CD4-positive, alpha-beta T cell treated with Interleukin-17A for 4 hours (primary cell): ENCODE data around the gene ABHD1.
"Not testable (repeated sequence)": the region's sequence is repeated elsewhere in the genome, so short reads cannot be mapped to it uniquely, and the experiment has no call there.

Experiments used
- DNase-seq: peaks from one replicate; pipeline ENCODE4 v3.0.0-alpha.2; 2020; ENCODE audit warnings: mixed read lengths

ABHD1 gene

GRCh38 chr2:27111392-27112078 is 12.1 kb upstream of the ABHD1 start:
- DNase-seq = not testable (repeated sequence)

GRCh38 chr2:27115519-27115918 is 8.1 kb upstream of the ABHD1 start:
- no peak for DNase-seq

- no peak for DNase-seq
Observed at GRCh38 chr2:27117995-27118524, 5.6 kb upstream of the ABHD1 start.

GRCh38 chr2:27118525-27119329 is 4.9 kb upstream of the ABHD1 start, which contains the start of gene CGREF1:
TSS of gene CGREF1 (minus strand) at chr2:27119128. CDS start at chr2:27104366, 14,762 bp downstream.
- DNase-seq = no peak

- not testable (repeated sequence) for DNase-seq
Observed at GRCh38 chr2:27119330-27119670, 4.3 kb upstream of the ABHD1 start.

- no peak for DNase-seq
Observed at GRCh38 chr2:27121906-27122305, 1.7 kb upstream of the ABHD1 start.

- DNase-seq = no peak
Observed at GRCh38 chr2:27122791-27123190, 824 bp upstream of the ABHD1 start.

GRCh38 chr2:27125104-27125503 is 1.5 kb downstream of the ABHD1 start:
- DNase-seq = no peak

GRCh38 chr2:27126252-27126710 is 2.7 kb downstream of the ABHD1 start:
- no peak for DNase-seq

GRCh38 chr2:27127883-27128667 is 4.5 kb downstream of the ABHD1 start:
- DNase-seq = no peak

GRCh38 chr2:27128668-27129571 is 5.3 kb downstream of the ABHD1 start:
- no peak for DNase-seq

- no peak for DNase-seq
Observed at GRCh38 chr2:27130396-27130795, 6.8 kb downstream of the ABHD1 start.

- DNase-seq = no peak
Observed at GRCh38 chr2:27131429-27131828, 7.8 kb downstream of the ABHD1 start.

GRCh38 chr2:27133195-27133875 is 9.7 kb downstream of the ABHD1 start:
- DNase-seq = no peak

GRCh38 chr2:27133905-27134780 is 10.5 kb downstream of the ABHD1 start, which contains the start of gene PREB:
TSS of gene PREB (minus strand) at chr2:27134636. CDS start at chr2:27134421, 215 bp downstream.
- DNase-seq = peak; percentile 99

GRCh38 chr2:27134781-27135477 is 11.3 kb downstream of the ABHD1 start:
- no peak for DNase-seq

- DNase-seq = no peak
Observed at GRCh38 chr2:27135478-27135955, 11.9 kb downstream of the ABHD1 start.

- no peak for DNase-seq
Observed at GRCh38 chr2:27136751-27137150, 13.1 kb downstream of the ABHD1 start.

GRCh38 chr2:27137322-27137935 is 13.8 kb downstream of the ABHD1 start:
- DNase-seq = no peak
